ENCODE results near the gene POGLUT3.

GRCh38 chr11:108522318-108522717 is 24.1 kb upstream of the POGLUT3 start:
- TF ChIP-seq EZH2 (IDR thresholded peaks at IDR 0.05) (no peak), POLR2AphosphoS5 (IDR thresholded peaks at IDR 0.05; ENCODE audit: borderline replicate concordance, low read depth, low read length) (no peak)
